Measurements from ENCODE around the gene TINAGL1. TPM values are rescaled to one million over a fixed set of nuclear protein-coding genes. Genes with fewer than 3 reads are reported as not detected.

TINAGL1 gene
- total RNA-seq, 1 donor from 2014 or later, result 371 TPM

- DNase-seq (ENCODE audit: low spot score), result peak; percentile 43
These were observed 50.2 kb downstream of the TINAGL1 start for GRCh38 chr1:31626223-31627207.

- no peak for DNase-seq (ENCODE audit: low spot score)
These were observed 51.1 kb downstream of the TINAGL1 start for GRCh38 chr1:31627301-31627929.

GRCh38 chr1:31627930-31628559 lies 51.7 kb downstream of the TINAGL1 start:
- DNase-seq (ENCODE audit: low spot score), result peak; percentile 63

- DNase-seq (ENCODE audit: low spot score), result peak; percentile 92
These were observed 52.7 kb downstream of the TINAGL1 start for GRCh38 chr1:31628931-31629556.

- no peak for DNase-seq (ENCODE audit: low spot score)
These were observed 56.3 kb downstream of the TINAGL1 start for GRCh38 chr1:31632649-31633048.

- DNase-seq (ENCODE audit: low spot score), result no peak
These were observed 56.8 kb downstream of the TINAGL1 start for GRCh38 chr1:31633117-31633516.

Other genes starting within 250 kb of the TINAGL1 start
- 15.9 TPM for gene FABP3, start 203.4 kb upstream of the TINAGL1 start, total RNA-seq (ENCODE audit: insufficient read depth, low replicate concordance)
- 1.7 TPM for gene SERINC2, start 163.3 kb upstream of the TINAGL1 start, total RNA-seq (ENCODE audit: insufficient read depth, low replicate concordance)
- gene HCRTR1, start 41.2 kb downstream of the TINAGL1 start, total RNA-seq (ENCODE audit: insufficient read depth, low replicate concordance), result 6.7 TPM
- 57.3 TPM for gene PEF1, start 68.4 kb downstream of the TINAGL1 start, total RNA-seq (ENCODE audit: insufficient read depth, low replicate concordance)
- gene COL16A1, start 127.5 kb downstream of the TINAGL1 start, total RNA-seq (ENCODE audit: insufficient read depth, low replicate concordance), result 570 TPM
- 13.2 TPM for gene ADGRB2, start 187.8 kb downstream of the TINAGL1 start, total RNA-seq (ENCODE audit: insufficient read depth, low replicate concordance)
- 4.1 TPM for gene SPOCD1, start 239.5 kb downstream of the TINAGL1 start, total RNA-seq (ENCODE audit: insufficient read depth, low replicate concordance)

Measured in umbilical cord (tissue), 2 donors.